ENCODE results near the gene PMFBP1.

DNA sequence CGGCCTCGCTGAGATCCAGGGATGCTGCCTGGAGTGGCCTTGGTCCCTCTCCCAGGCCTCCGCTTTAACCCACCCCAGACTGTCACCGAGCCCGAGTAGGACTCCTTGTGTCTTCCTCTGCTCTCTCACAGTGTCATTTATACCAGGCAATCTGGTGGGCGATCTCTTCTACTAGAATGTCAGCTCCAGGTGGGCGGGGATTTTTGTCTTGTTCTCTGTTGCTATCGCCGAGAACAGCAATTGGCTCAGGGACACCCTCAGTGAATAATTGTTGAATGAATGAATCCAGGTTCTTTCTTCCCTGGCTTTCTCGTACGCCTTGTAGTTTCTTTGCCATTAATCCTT is 77.7 kb downstream of the PMFBP1 start:
- TF ChIP-seq POLR2A (IDR thresholded peaks at IDR 0.05) (no peak), CTCF (IDR thresholded peaks at IDR 0.05) (no peak)

Data from uterus (tissue), 2 donors.